Tibial artery (tissue), 4 donors: ENCODE measurements around the gene FGF13.

ENCODE experiments used
- DNase-seq, 2 donors: peaks; one replicate each; pipeline ENCODE4 v3.0.0-alpha.2; 2019
- H3K27ac ChIP-seq, 2 donors: fragments of 200-600 bp; sonication (generic) in 1 of 2; 1 replicate in 1 of 2; 2 replicates in 1 of 2; pipeline ENCODE4 v1.5.1; 2018 to 2019; ENCODE audit warnings: mild to moderate bottlenecking in 1 of 2
- H3K27me3 ChIP-seq, 2 donors: fragments of 200-600 bp; sonication (generic) in 1 of 2; one replicate each; pipeline versions ENCODE4 v1.5.1 to v1.6.0; 2016 to 2019
- H3K36me3 ChIP-seq, 3 donors: fragments of 200-600 bp; sonication (generic) in 2 of 3; one replicate each; pipeline ENCODE4 v1.5.1; 2016 to 2019; ENCODE audit warnings: mild to moderate bottlenecking in 2 of 3
- H3K4me1 ChIP-seq, 4 donors: fragments of 200-600 bp; sonication (generic) in 2 of 4; 1 replicate in 3 of 4; 2 replicates in 1 of 4; pipeline ENCODE4 v1.5.1; 2016 to 2019
- H3K4me3 ChIP-seq, 2 donors: fragments of 200-600 bp; sonication (generic) in 1 of 2; 1 replicate in 1 of 2; 2 replicates in 1 of 2; pipeline ENCODE4 v1.5.1; 2018 to 2019; ENCODE audit warnings: mild to moderate bottlenecking in 2 of 2
- H3K9me3 ChIP-seq, 3 donors: fragments of 200-600 bp; sonication (generic) in 1 of 3; one replicate each; pipeline ENCODE4 v1.5.1; 2016 to 2019
- CTCF ChIP-seq, 2 experiments: fragments of 200-600 bp in 1 of 2; fragments of 450-650 bp in 1 of 2; IDR thresholded peaks; one replicate each; pipeline ENCODE4 v1.5.1; 2017 to 2019; ENCODE audit warnings: antibody characterized with exemption in 2 of 2, mild to moderate bottlenecking in 1 of 2, moderate library complexity in 1 of 2
- intact Hi-C: fragments of 100-400 bp; cut with DNase I; formaldehyde crosslinking; loops from one replicate; pipeline ENCODE4 v1.15.0; 2023; ENCODE audit warnings: low total_unique reads

FGF13 gene

GRCh38 chrX:138745196-138745595, 33.7 kb upstream of the FGF13 start:
- no peak for DNase-seq
- peak; percentile 55 to 59 for TF ChIP-seq CTCF (IDR thresholded peaks at IDR 0.05)
- intact Hi-C loops: loop anchor here (5.0 kb wide), 3 partner anchors 448 to 618 kb away; no protein-coding TSS in a partner anchor

GRCh38 chrX:138742217-138742616, 30.7 kb upstream of the FGF13 start:
- Histone ChIP-seq H3K9me3 (no peaks in the 10 kb centered on the region), H3K4me3 (no peak overlapping the region), H3K4me1 (peaks cover 0 to 21% (median 2%) of the 10 kb centered on the region in 4 donors), H3K27ac (no peak overlapping the region), H3K36me3 (no peaks in the 10 kb centered on the region), H3K27me3 (no peaks in the 10 kb centered on the region)
- no peak for TF ChIP-seq CTCF (IDR thresholded peaks at IDR 0.05)
- no peak for DNase-seq
- intact Hi-C loops: no loop called here

More at GRCh38 chrX:138745196-138745595, 33.7 kb upstream of the FGF13 start:
- Histone ChIP-seq H3K9me3 (no peaks in the 10 kb centered on the region), H3K4me1 (peaks cover 0 to 13% (median 2%) of the 10 kb centered on the region in 4 donors), H3K36me3 (no peaks in the 10 kb centered on the region), H3K27ac (no peak overlapping the region), H3K4me3 (no peak overlapping the region), H3K27me3 (no peaks in the 10 kb centered on the region)

- no peak overlapping the region for H3K27ac ChIP-seq
- no peak for DNase-seq
- H3K27me3 ChIP-seq: no peaks in the 10 kb centered on the region
- no peaks in the 10 kb centered on the region for H3K36me3 ChIP-seq
- intact Hi-C loops: no loop called here
- H3K4me1 ChIP-seq: peaks cover 0 to 31% (median 2%) of the 10 kb centered on the region in 4 donors
- TF ChIP-seq CTCF (IDR thresholded peaks at IDR 0.05): no peak
- H3K9me3 ChIP-seq: no peaks in the 10 kb centered on the region
- no peak overlapping the region for H3K4me3 ChIP-seq
Observed at GRCh38 chrX:138740341-138740740, 28.8 kb upstream of the FGF13 start.

GRCh38 chrX:138723301-138723700, 11.8 kb upstream of the FGF13 start:
- no peaks in the 10 kb centered on the region for H3K36me3 ChIP-seq
- DNase-seq: no peak
- TF ChIP-seq CTCF (IDR thresholded peaks at IDR 0.05): no peak
- H3K27me3 ChIP-seq: no peaks in the 10 kb centered on the region
- H3K9me3 ChIP-seq: no peaks in the 10 kb centered on the region
- H3K4me3 ChIP-seq: no peak overlapping the region
- H3K4me1 ChIP-seq: peaks cover 0 to 18% (median 0%) of the 10 kb centered on the region in 4 donors
- intact Hi-C loops: no loop called here
- H3K27ac ChIP-seq: no peak overlapping the region

- H3K27me3 ChIP-seq: no peaks in the 10 kb centered on the region
- no peak overlapping the region for H3K4me3 ChIP-seq
- no peaks in the 10 kb centered on the region for H3K36me3 ChIP-seq
- DNase-seq: no peak
- peak overlapping the region in 1 of 2 donors; percentile 22 for H3K27ac ChIP-seq
- TF ChIP-seq CTCF (IDR thresholded peaks at IDR 0.05): no peak
- intact Hi-C loops: no loop called here
- H3K4me1 ChIP-seq: peaks cover 0 to 38% (median 0%) of the 10 kb centered on the region in 4 donors
- no peaks in the 10 kb centered on the region for H3K9me3 ChIP-seq
Observed at GRCh38 chrX:138719396-138719795, 7.9 kb upstream of the FGF13 start.

- Histone ChIP-seq H3K4me3 (no peak overlapping the region), H3K36me3 (no peaks in the 10 kb centered on the region), H3K27me3 (no peaks in the 10 kb centered on the region), H3K9me3 (no peaks in the 10 kb centered on the region), H3K4me1 (peaks cover 0 to 40% (median 0%) of the 10 kb centered on the region in 4 donors), H3K27ac (peak overlapping the region in 1 of 2 donors; percentile 22)
- intact Hi-C loops: no loop called here
- DNase-seq: no peak
- TF ChIP-seq CTCF (IDR thresholded peaks at IDR 0.05): no peak
Observed at GRCh38 chrX:138718941-138719340, 7.4 kb upstream of the FGF13 start.
